ENCODE data around the gene CD3G.
A peak's percentile ranks its signal among the peaks of the same experiment; 100 is the strongest.
"Not testable (repeated sequence)": the region's sequence is repeated elsewhere in the genome, so short reads cannot be mapped to it uniquely, and the experiment has no call there.

Gene CD3G

DNA sequence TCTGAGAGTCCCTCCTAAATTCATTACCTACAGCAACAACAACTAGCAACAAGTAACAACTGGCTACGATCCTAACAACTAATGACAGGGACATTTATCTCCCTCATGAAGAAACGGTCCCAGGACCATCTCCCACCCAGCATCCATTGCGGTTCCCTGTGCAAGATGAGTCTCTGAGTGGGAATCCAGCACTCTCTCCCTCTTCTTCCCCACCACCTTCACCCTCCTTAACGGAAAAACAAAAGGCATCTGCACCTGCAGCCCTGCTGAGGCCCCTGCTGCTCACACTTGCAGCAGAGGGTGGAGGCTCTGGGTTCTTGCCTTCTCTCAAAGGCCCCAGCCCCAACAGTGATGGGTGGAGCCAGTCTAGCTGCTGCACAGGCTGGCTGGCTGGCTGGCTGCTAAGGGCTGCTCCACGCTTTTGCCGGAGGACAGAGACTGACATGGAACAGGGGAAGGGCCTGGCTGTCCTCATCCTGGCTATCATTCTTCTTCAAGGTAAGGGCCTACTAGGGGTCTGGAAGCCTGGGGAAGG lies at the start of gene CD3G:
CD3G (plus strand) TSS at position 364 of the 535 bp plus-strand sequence; CDS start at position 444, 80 bp downstream.
- DNase-seq: no peak

GRCh38 chr11:118295199-118295598 lies 48.9 kb upstream of the CD3G start:
- DNase-seq: peak; percentile 49

DNA sequence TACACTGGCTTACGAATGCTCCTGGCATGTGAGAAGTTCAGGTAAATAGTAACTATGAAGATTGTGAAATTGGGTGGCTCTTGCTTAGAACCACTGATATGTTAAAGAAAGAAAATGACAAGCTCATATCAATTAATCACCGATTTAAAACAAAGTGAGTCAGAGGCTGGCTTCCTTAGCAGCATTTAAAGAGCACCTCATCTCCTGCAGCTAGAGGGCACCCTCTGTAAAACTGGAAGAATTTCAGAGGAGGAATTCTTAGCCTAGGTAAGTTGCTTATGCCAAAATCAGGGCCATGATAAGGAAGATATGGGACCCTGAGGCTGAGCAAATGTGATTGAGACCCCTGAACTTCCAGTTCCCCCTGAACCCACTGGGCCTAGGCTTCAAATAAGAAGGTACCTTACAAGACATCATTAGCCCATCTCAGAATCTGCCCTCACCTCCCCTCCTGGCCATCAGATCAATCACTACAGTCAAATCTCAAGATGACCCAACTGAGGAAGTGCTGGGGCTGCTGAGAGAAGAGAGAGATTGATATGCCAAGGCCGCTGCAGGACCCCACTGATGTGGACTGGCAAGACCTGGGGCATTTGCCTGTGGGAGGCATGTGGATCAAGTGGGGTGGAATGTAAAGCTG lies 48.2 kb upstream of the CD3G start:
- no peak for DNase-seq

- no peak for DNase-seq
These were observed 42.4 kb upstream of the CD3G start for GRCh38 chr11:118301600-118302195.

GRCh38 chr11:118304227-118304567 lies 39.9 kb upstream of the CD3G start:
- DNase-seq: no peak

GRCh38 chr11:118304568-118305248 lies 39.4 kb upstream of the CD3G start, which contains the start of gene CD3E:
Gene CD3E, plus strand, starts transcription at chr11:118304730. Its CDS starts 223 bp downstream, at chr11:118304953.
- DNase-seq: no peak

DNA sequence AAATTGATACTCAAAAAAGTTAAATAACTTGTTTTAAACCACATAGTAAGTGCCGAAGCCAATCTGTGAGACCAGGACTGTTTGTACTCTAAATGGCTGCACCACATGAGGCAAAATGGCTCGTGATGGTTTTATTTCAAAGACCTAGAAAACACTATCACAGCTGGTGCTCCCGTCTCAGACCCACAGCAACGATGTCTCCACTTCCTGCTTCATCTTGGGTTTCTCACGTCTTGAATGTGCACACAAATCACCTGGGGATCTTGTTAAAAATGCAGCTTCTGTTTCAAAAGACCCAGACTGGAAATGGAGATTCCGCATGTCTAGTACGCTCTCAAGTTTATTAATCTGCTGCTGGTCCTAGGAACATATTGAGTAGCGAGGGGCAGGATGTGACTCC lies 38.4 kb upstream of the CD3G start:
- no peak for DNase-seq

DNA sequence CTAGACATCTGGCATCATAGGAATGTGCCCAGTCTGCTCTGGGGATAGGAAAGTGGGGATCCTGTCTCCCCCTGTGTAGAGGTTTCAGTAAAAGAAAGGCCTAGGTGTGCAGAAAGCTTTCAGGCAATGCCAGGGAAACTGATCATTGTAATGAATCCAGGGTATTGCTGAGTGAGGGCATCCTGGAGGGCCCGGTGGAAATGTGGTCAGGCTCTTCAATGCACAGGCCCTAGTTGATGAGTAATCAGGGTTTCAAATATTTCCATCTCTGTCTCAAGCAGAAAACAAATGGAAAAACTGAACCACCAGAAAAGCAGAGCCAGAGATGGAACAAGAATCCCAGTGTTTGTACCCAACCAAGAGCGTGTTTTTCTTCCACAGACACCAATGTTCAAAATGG lies 37.6 kb upstream of the CD3G start:
- no peak for DNase-seq

- DNase-seq: not testable (repeated sequence)
These were observed 35.1 kb upstream of the CD3G start for GRCh38 chr11:118308995-118309528.

GRCh38 chr11:118310271-118310670 lies 33.9 kb upstream of the CD3G start:
- no peak for DNase-seq

DNA sequence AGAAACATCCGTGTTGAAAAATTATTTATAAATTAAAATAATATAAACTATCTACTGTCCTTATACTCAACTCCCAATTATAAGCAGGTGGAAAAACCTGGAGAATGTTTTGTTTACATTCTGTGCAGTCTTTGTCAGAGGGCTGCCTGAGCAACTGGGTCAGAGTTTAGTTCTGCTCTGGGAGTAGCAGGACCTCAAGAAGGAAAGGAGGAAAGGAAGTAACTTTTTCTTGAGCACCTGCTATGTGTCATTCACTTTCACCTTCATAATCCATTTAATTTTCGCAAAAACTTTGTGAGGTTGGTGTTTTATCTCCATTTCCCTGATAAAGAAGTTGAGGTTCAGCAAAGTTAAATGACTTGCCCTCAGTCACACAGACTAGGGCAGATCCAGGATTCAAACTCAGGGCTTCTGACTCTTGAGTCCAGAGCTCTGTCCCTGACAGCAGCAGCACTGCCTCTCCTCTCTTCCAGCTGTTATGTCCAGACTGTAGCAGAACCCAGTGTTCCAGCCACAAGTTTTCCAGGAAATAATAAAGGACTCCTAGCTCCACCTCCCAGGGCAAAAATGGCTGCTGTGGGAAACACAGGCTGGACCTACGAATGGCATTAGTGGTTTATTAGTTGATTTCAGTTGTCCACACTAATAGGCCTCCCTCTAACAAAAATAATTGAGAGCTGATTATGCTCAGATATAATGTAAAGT lies 33.2 kb upstream of the CD3G start:
- no peak for DNase-seq

DNA sequence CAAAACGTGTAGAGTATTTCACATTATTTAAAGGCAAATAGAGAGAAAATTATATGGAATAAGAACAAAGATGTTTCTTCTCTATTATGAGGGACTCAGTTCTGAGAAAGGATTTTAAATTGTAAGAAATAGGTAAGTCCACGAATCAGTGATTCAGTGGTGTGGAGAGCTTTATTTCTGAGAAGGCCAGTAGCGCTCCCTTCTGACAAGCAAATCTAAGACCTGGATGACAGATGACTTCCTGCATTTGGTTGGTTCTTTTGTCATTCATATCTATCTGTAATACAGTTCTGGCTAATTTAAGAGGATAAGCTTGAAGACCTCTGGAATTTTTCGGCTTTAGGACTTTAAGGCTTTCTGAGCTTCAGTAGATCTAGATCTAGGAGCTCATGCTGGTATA lies 32.6 kb upstream of the CD3G start:
- DNase-seq: no peak

DNA sequence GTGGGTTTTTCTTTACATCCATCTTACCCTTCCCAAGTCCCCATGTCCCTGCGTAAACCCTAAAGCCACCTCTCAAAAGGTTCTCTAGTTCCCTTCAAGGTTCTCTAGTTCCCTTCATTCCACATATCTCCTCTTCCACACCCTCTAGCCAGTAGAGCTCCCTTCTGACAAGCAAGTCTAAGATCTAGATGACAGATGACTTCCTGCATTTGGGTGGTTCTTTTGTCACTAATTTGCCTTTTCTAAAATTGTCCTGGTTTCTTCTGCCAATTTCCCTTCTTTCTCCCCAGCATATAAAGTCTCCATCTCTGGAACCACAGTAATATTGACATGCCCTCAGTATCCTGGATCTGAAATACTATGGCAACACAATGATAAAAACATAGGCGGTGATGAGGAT lies 31.8 kb upstream of the CD3G start:
- DNase-seq: no peak

DNA sequence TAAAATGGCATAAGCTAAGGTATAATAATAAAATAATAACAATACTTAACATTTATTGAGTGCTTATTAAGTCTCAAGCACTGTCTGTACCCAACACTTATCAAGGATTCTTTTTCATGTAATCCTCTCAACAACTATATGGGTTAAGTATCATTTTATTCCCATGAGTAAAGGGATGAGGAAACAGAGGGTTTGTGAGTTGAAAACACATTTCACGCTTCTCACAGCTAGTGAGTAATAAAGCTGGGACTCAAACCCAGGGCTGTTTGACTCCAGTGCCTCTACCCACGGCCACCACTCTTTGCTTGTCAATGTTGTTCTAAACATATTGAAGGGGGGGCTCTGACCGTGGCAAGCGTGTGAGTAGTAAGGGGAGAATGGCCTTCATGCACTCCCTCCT lies 30.9 kb upstream of the CD3G start:
- DNase-seq: no peak

DNA sequence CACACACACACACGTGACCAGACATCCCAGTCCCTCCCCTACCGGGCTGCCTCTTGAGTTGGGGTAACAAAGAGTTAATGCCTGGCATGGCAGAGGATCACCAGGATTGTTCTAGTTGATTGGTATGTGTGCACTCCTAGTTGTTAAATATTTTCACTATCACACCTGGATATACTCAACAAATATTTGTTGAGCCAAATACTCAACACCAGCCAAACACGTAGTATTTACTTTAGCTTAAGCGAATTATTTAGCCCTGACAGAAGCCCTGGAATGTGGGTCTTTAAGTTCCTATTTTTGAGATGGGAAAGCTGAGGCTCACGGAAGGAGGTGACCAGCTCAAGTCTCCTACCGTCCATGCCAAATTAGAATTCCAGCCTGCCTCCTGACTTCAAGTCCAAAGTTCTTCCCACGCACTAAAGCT lies 29.1 kb upstream of the CD3G start:
- peak; percentile 61 for DNase-seq

GRCh38 chr11:118318124-118318523 lies 26.0 kb upstream of the CD3G start:
- DNase-seq: no peak

GRCh38 chr11:118318581-118319336 lies 25.4 kb upstream of the CD3G start:
- DNase-seq: no peak

- no peak for DNase-seq
These were observed 24.8 kb upstream of the CD3G start for GRCh38 chr11:118319337-118319707.

- DNase-seq: no peak
These were observed 23.6 kb upstream of the CD3G start for GRCh38 chr11:118320515-118320914.

DNA sequence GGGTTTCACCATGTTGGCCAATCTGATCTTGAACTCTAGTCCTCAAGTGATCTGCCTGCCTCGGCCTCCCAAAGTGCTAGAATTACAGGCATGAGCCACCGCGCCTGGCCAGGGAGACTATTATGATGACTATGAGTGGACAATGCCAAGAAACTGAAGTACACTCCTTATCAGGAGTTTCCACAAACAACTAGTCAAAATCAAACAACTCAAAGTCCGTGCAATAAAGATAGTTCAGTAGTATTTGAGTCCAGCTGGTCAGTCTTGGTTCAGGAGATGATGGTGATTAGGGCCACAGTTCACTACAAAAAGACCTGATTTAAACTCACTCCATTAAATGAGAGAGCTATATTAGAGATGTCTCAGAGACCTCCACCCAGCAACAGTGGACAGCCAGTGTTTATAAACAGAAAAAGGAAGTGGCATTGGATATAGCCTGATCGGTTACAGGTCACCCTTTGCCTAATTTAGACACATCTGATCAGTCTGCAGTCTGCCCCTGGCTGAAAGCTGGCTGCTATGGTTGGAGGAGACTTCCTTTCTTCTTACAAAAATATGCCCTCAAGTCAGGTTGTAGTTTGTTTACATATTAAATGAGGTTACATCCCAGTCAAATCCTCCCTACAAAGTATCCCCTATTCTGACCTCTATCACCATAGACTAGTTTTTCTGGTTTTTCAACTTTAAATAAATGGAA lies 22.6 kb upstream of the CD3G start:
- DNase-seq: peak; percentile 52

DNA sequence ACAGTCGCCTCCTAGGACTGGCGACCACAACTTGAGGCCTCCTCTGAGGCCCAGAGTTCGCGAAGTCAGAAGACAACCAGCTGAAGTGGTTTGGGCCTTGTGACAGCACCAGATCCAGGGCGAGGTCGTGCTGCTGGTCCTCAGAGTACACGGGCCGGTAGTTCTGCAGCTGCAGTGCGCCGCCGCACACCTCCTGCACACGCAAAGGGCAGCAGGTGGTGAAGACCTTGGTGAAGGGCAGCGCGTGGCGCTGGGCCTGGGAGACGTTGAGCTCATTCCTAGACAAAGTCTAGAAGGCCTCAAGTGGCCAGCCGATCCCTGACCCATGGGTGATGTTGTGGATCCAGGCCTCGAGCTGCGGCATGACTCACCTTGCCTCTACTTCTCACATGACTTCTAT lies 21.4 kb upstream of the CD3G start:
- no peak for DNase-seq

GRCh38 chr11:118325283-118325682 lies 18.9 kb upstream of the CD3G start:
- no peak for DNase-seq
